GM23338 (cell line): ENCODE results near the gene PITRM1. TPM values are rescaled to one million over a fixed set of nuclear protein-coding genes. Genes with fewer than 3 reads are reported as not detected.

Experiments used
- ATAC-seq: fragments of 200-7000 bp; cut with Tn5 transposase; 3 replicates; pipeline ENCODE4 v1.9.1; 2020
- DNase-seq: peaks from one replicate; pipeline ENCODE4 v3.0.0-alpha.2; 2015; ENCODE audit warnings: low spot score
- H2AFZ ChIP-seq: fragments of 200-600 bp; sonication (generic); 2 replicates; pipeline ENCODE4 v1.8.0; 2016; ENCODE audit warnings: antibody characterized with exemption, mild to moderate bottlenecking, moderate library complexity
- H3F3A ChIP-seq: fragments of 200-600 bp; sonication (generic); replicated peaks from 2 replicates; pipeline ENCODE4 v1.8.0; 2017; ENCODE audit warnings: antibody characterized with exemption, mixed run types, low read depth
- H3K27ac ChIP-seq: fragments of 200-600 bp; sonication (generic); 2 replicates; pipeline ENCODE4 v1.6.1; 2016; ENCODE audit warnings: low read depth
- H3K27me3 ChIP-seq: fragments of 200-600 bp; sonication (generic); 2 replicates; pipeline ENCODE4 v1.8.0; 2016; ENCODE audit warnings: mild to moderate bottlenecking, mixed run types, moderate library complexity; ENCODE audit not compliant: insufficient read depth
- H3K36me3 ChIP-seq: fragments of 200-600 bp; sonication (generic); 2 replicates; pipeline ENCODE4 v1.8.0; 2016; ENCODE audit warnings: mild to moderate bottlenecking; ENCODE audit not compliant: insufficient read depth
- H3K4me1 ChIP-seq: fragments of 200-600 bp; sonication (generic); 2 replicates; pipeline ENCODE4 v1.8.0; 2016; ENCODE audit warnings: mild to moderate bottlenecking, moderate library complexity; ENCODE audit not compliant: insufficient read depth
- H3K4me2 ChIP-seq: fragments of 200-600 bp; sonication (generic); 2 replicates; pipeline ENCODE4 v1.7.1; 2017; ENCODE audit warnings: mixed run types
- H3K4me3 ChIP-seq: fragments of 200-600 bp; sonication (generic); 2 replicates; pipeline ENCODE4 v1.6.1; 2016; ENCODE audit warnings: mixed run types
- H3K79me2 ChIP-seq: fragments of 200-600 bp; sonication (generic); replicated peaks from 2 replicates; pipeline ENCODE4 v1.8.0; 2017; ENCODE audit warnings: mild to moderate bottlenecking; ENCODE audit not compliant: insufficient read depth
- H3K9me2 ChIP-seq: fragments of 200-600 bp; sonication (generic); 2 replicates; pipeline ENCODE4 v1.8.0; 2017; ENCODE audit not compliant: insufficient read depth
- H4K20me1 ChIP-seq: fragments of 200-600 bp; sonication (generic); replicated peaks from 2 replicates; pipeline ENCODE4 v1.8.0; 2017; ENCODE audit warnings: mild to moderate bottlenecking; ENCODE audit not compliant: insufficient read depth
- H3K27ac Mint-ChIP-seq: 2 replicates; pipeline ENCODE4 v1.8.0; 2020; ENCODE audit warnings: inconsistent platforms, mild to moderate bottlenecking, moderate library complexity, mixed read lengths
- H3K27me3 Mint-ChIP-seq: 3 replicates; pipeline ENCODE4 v1.8.0; 2022; ENCODE audit warnings: low read depth, mild to moderate bottlenecking, moderate library complexity, mixed read lengths, inconsistent platforms; ENCODE audit not compliant: insufficient read depth, poor library complexity
- H3K36me3 Mint-ChIP-seq: 3 replicates; pipeline ENCODE4 v1.8.0; 2021; ENCODE audit warnings: low read depth, mild to moderate bottlenecking, inconsistent platforms, moderate library complexity, mixed read lengths
- H3K4me1 Mint-ChIP-seq: 3 replicates; pipeline ENCODE4 v1.8.0; 2020; ENCODE audit warnings: mild to moderate bottlenecking, inconsistent platforms, mixed read lengths
- H3K4me3 Mint-ChIP-seq: 3 replicates; pipeline ENCODE4 v1.8.0; 2021; ENCODE audit warnings: moderate library complexity, mild to moderate bottlenecking, inconsistent platforms, mixed read lengths
- H3K9me3 Mint-ChIP-seq: 3 replicates; pipeline ENCODE4 v1.8.0; 2020; ENCODE audit warnings: moderate library complexity, mild to moderate bottlenecking, inconsistent platforms, mixed read lengths
- ETS1 ChIP-seq: IDR thresholded peaks from 2 replicates; pipeline ENCODE4 v1.6.1; 2016; ENCODE audit warnings: antibody characterized with exemption
- EZH2 ChIP-seq: fragments of 200-600 bp; sonication (generic); IDR thresholded peaks from one replicate; pipeline ENCODE4 v1.8.0; 2017; ENCODE audit warnings: antibody characterized with exemption, mild to moderate bottlenecking, low read depth; ENCODE audit not compliant: unreplicated experiment
- EZH2phosphoT487 ChIP-seq: fragments of 200-600 bp; sonication (generic); IDR thresholded peaks from one replicate; pipeline ENCODE4 v1.8.1; 2018; ENCODE audit warnings: antibody characterized with exemption; ENCODE audit not compliant: unreplicated experiment
- JUNB ChIP-seq: IDR thresholded peaks from one replicate; pipeline ENCODE4 v1.6.1; 2016; ENCODE audit warnings: antibody characterized with exemption; ENCODE audit not compliant: unreplicated experiment
- NANOG ChIP-seq: IDR thresholded peaks from 2 replicates; pipeline ENCODE4 v1.6.1; 2016; ENCODE audit warnings: antibody characterized with exemption, borderline replicate concordance
- POLR2AphosphoS5 ChIP-seq: IDR thresholded peaks from 2 replicates; pipeline ENCODE4 v1.6.1; 2016; ENCODE audit warnings: antibody characterized with exemption, low read depth
- REST ChIP-seq: IDR thresholded peaks from one replicate; pipeline ENCODE4 v1.6.1; 2018; ENCODE audit warnings: antibody characterized with exemption; ENCODE audit not compliant: unreplicated experiment
- STAT1 ChIP-seq: IDR thresholded peaks from one replicate; pipeline ENCODE4 v1.6.1; 2016; ENCODE audit warnings: antibody characterized with exemption; ENCODE audit not compliant: unreplicated experiment
- ZNF114 ChIP-seq: fragments of 250-450 bp; sonication (Bioruptor Pico); IDR thresholded peaks from 2 replicates; pipeline ENCODE4 v1.5.0; 2020; ENCODE audit warnings: mild to moderate bottlenecking, moderate library complexity
- ZNF331 ChIP-seq: fragments of 250-450 bp; sonication (Bioruptor Pico); IDR thresholded peaks from 2 replicates; pipeline ENCODE4 v1.5.0; 2020; ENCODE audit warnings: low read depth, mild to moderate bottlenecking, moderate library complexity
- ZNF462 ChIP-seq: fragments of 250-450 bp; sonication (Bioruptor Pico); IDR thresholded peaks from 2 replicates; pipeline ENCODE4 v1.5.0; 2020; ENCODE audit warnings: mild to moderate bottlenecking, moderate library complexity
- polyA plus RNA-seq: library from polyadenylated mRNA; unstranded; fragments of >200 nt; fragmentation: Nextera tagmentation; extraction: Ambion mirVana; gene quantifications from 2 replicates; pipeline ENCODE4 v1.2.1, GENCODE V29; 2016
- total RNA-seq: library from RNA; depleted of rRNA; stranded (reverse); fragments of >200 nt; shearing (Covaris generic); gene quantifications from 2 replicates; pipeline ENCODE4 v1.2.3, GENCODE V29; 2014

The PITRM1 gene
- total and polyA plus RNA-seq, 2 experiments from 2014 or later, result 29.0 to 33.0 TPM

GRCh38 chr10:3140280-3140679, 32.3 kb downstream of the PITRM1 start:
- H3K27ac ChIP-seq, result no peak overlapping the region
- ATAC-seq (no peak), DNase-seq (no peak)
- no peaks in the 10 kb centered on the region for H3K79me2 ChIP-seq
- Mint-ChIP-seq H3K9me3 (no peaks in the 10 kb centered on the region), H3K27me3 (peaks cover 7% of the 10 kb centered on the region), H3K36me3 (peaks cover 86% of the 10 kb centered on the region), H3K27ac (peak overlapping the region; percentile 67; the same call in 1 of the 2 replicates), H3K4me1 (no peaks in the 10 kb centered on the region), H3K4me3 (no peak overlapping the region)
- H3K4me2 ChIP-seq, result no peak overlapping the region
- no peak overlapping the region for H2AFZ ChIP-seq
- TF ChIP-seq JUNB, result no peak
- TF ChIP-seq STAT1, result no peak
- TF ChIP-seq ZNF462, result no peak
- TF ChIP-seq POLR2AphosphoS5, result no peak
- TF ChIP-seq NANOG, result no peak
- TF ChIP-seq REST, result no peak
- no peak for TF ChIP-seq EZH2phosphoT487
- TF ChIP-seq ETS1, result no peak
- TF ChIP-seq EZH2, result no peak
- no peak for TF ChIP-seq ZNF114 (CRISPR knock-in tag)
- no peak for TF ChIP-seq ZNF331
- H3F3A ChIP-seq, result no peaks in the 10 kb centered on the region; the same call in 1 of the 2 replicates
- no peaks in the 10 kb centered on the region for H3K27me3 ChIP-seq
- no peak overlapping the region for H3K4me3 ChIP-seq
- no peaks in the 10 kb centered on the region for H3K9me2 ChIP-seq
- no peaks in the 10 kb centered on the region for H3K4me1 ChIP-seq
- H4K20me1 ChIP-seq, result peaks cover 17% of the 10 kb centered on the region
- peaks cover 33% of the 10 kb centered on the region for H3K36me3 ChIP-seq
